DMS53 treated with DMSO at 0.1 percent for 48 hours (cell line): Measurements from ENCODE around the gene RAB6B.
"Not testable (repeated sequence)": the region's sequence is repeated elsewhere in the genome, so short reads cannot be mapped to it uniquely, and the experiment has no call there.

Source experiments
- DNase-seq: peaks from one replicate; lab custom pipeline; 2025; ENCODE audit not compliant: unreplicated experiment; lab: John Stamatoyannopoulos, UW

RAB6B gene

GRCh38 chr3:133821767-133822638, 73.7 kb downstream of the RAB6B start:
- peak; percentile 44 for DNase-seq

- DNase-seq, result no peak
These were observed 74.6 kb downstream of the RAB6B start for GRCh38 chr3:133820889-133821675.

- DNase-seq, result no peak
These were observed 75.6 kb downstream of the RAB6B start for GRCh38 chr3:133820129-133820528.

DNA sequence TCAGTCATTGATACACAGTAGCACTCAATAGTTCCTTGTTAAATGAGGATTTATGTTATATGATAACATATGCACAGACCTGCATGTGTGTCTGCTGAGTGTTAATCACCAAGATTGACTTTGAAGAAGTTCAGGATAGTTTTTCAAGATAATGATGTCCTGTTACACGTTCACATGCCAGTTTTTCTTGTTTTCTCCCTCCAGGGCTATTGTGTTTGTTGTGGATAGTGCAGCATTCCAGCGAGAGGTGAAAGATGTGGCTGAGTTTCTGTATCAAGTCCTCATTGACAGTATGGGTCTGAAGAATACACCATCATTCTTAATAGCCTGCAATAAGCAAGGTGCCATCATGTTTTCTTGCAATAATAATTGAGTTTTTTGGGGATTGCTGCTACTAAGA, 80.3 kb downstream of the RAB6B start:
- DNase-seq, result no peak

DNA sequence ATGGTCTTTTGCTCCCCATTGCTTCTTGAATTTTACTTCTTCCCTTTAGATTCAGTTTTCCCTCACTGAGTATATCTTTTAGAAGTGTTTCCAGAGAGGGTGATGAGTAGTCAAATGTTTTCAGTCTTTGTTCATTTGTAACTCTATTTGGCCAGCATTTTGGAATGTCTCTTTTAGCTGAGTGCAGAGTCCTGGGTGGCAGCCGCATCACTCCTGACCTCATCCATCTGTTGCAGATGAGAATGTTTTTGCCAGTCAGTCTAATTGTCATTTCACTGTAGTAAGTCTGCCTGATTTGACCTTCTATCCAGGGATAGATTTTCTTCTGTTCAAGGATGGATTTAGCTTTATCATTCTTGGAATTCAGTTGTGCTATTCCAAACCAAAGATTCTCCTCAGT, 82.8 kb downstream of the RAB6B start:
- DNase-seq, result no peak

DNA sequence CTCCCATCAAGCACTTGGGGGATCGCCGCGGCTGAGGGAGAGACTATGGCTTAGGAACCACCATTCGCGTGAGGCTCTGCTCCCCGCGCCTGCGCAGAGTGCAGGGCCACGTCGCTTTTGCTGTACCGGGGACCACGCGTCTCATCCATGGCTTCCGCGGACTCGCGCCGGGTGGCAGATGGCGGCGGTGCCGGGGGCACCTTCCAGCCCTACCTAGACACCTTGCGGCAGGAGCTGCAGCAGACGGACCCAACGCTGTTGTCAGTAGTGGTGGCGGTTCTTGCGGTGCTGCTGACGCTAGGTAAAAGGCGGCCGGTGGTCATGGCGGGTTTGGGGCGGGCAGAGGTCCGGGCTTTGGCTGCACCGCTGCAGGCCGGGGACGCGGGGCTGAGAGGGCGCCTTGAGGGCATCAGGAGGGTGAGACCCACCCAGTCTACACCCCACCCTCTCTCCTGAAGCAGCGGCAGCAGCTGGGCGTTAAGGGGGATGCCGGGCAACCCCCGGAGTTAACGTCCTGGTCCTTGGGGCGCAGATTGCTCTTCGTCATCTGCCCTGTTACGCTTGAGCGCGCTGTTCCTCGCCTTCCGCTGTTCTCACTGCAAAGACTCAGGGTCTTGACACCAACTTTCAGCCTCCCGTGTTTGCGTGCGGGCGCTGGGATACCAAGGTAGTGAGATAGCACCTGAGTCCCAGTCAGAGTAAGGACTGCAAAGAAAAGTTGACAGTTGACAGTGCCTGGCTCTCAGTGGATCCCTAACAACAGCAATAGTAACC, 89.8 kb downstream of the RAB6B start, which contains the start of gene SRPRB:
TSS of gene SRPRB (plus strand) at position 114 of the 774 bp plus-strand sequence. CDS start at position 148, 34 bp downstream.
- DNase-seq, result peak; percentile 87

DNA sequence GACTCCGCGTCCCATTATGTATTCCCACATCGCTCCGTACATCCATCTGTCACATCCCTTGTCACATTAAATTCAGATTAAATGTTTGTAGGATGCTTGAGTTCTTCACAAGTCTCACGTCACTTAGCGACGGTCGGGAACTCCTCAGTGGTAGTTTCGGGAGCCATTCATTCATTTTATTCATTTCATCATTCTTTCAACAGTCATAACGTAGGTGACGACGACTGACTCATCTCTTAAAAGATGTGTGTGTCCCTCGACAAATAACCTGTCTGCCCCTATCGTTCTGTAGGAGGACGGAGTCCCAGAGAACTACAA, 90.3 kb downstream of the RAB6B start:
- no peak for DNase-seq

- DNase-seq, result no peak
These were observed 90.8 kb downstream of the RAB6B start for GRCh38 chr3:133804896-133805295.

DNA sequence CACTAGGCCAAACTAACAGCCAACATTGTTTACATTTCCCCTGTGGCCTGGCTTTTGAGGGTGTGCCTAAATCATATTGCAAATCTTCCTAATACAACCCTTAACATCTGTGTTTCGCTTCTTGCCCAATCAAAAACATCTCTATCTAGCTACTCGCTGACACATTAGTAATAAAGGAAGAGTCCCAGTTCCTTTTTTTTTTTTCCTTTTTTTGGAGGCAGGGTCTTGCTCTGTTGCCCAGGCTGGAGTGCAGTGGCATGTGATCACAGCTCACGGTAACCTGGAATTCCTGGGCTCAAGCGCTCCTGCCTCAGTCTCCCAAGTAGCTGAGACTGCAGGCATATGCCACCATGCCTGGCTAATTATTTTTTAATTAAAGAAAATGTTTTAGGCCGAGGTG, 92.2 kb downstream of the RAB6B start:
- no peak for DNase-seq

- peak; percentile 59 for DNase-seq
These were observed 95.7 kb downstream of the RAB6B start for GRCh38 chr3:133799794-133800585.

DNA sequence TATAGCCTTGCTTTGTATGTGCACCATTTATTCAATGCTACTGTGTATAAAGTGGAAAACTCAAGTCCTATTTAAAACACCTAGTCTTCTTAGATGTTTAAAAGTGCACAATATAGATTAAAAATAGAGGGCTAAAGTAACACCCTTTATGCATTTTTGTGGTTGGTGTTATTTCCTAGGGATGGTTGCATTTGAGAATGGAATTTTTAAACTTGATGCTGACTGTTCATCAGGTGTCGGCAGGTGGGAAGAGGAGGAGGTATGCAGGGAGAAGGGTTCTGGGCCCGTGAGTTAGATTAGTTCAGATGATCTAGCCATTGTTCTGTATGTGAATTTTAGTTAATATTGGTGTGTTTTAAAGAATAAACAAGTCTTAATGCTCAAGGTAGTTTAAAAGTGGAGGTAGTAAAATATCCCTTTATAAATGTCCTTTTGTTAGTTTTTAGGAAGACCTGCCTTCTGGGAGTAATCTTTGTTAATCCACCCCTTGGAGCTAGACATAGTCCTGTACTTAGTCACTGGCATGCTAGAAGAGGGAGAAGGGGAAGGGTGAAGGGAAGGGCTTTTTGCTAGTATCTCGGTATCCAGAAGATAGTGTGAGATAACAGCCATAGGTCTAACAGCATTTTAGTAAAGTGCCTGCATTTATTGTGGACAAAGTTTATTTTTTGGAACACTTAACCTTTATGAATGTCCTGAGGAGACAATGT, 98.1 kb downstream of the RAB6B start:
- no peak for DNase-seq

- no peak for DNase-seq
These were observed 103.4 kb downstream of the RAB6B start for GRCh38 chr3:133792171-133792763.

DNA sequence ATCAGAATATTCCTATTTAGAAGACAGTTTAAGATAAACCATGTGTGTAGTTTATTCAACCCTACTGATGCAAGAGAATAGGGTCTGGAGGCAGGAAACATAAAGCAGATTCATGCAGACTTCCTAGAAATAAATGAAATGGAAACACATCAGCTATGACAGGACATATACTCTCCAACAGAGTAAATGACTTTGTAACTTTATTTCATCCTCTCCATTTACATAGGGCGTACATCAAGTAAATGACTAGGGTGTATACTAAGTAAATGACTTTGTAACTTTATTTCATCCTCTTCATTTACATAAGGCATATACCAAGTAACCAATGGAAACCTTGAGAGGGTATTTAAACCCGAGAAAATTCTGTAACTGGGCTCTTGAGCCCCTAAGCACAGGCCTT, 107.7 kb downstream of the RAB6B start:
- no peak for DNase-seq

DNA sequence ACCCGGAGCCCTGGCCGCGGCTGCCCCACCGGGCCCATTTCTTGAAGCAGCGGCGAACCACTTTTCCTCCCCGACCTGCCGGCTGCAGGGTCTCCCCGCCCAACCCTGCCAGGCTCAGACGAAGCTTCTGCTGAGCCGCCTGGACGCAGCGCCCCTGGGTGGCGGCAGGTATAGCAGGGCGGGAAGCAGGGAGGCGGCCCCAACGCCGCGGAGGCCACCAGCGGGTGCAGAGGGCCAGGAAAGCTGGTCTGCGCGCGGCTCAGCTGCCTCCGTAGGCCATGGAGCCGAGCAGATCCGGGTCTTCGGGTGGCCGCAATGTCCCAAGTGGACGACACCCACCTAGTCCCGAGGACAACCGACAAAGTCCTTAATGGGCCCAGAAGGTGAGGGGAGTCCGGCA, 111.9 kb downstream of the RAB6B start:
- DNase-seq, result no peak

DNA sequence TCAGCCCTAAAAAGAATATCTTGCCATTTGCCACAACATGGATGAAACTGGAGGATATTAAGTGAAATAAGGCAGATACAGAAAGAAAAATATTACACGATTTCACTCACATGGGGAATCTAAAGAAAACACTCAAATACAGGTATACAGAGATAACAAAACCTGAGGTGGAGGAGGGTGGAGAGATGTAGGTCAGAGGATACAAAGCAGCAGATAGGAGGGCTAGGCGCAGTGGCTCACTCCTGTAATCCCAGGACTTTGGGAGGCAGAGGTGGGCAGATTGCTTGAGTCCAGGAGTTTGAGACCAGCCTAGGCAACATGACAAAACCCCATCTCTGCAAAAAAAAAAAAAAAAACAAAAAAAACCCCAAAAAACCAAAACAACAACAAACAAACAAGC, 113.2 kb downstream of the RAB6B start:
- DNase-seq, result no peak

DNA sequence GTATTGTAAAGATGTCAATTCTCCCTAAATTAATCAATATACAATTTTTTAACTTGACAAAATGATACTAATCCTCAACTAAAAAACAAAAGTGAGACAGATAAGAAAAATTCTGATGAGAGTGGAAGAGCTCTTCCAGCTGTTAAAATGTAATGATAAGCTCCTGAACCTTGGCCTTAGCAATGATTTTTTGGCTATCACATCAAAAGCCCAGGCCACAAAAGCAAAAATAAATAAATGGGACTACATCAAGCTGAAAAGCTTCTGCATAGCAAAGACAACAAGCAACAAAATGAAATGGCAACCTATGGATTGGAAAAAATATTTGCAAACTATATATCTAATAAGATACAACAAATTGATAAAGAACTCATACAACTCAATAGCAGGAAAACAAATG, 114.1 kb downstream of the RAB6B start:
- DNase-seq, result no peak

DNA sequence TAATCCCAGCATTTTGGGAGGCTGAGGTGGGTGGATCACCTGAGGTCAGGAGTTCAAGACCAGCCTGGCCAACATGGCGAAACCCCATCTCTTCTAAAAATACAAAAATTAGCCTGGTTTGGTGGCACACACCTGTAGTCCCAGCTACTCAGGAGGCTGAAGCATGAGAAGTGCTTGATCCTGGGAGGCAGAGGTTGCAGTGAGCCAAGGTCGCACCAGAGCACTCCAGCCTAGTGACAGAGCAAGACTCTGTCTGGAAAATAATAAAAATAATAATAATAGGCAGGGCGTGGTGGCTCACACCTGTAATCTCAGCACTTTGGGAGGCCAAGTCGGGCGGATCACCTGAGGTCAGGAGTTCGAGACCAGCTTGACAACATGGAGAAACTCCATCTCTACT, 114.9 kb downstream of the RAB6B start:
- DNase-seq, result not testable (repeated sequence)

GRCh38 chr3:133779626-133780203, 116.0 kb downstream of the RAB6B start:
- no peak for DNase-seq

DNA sequence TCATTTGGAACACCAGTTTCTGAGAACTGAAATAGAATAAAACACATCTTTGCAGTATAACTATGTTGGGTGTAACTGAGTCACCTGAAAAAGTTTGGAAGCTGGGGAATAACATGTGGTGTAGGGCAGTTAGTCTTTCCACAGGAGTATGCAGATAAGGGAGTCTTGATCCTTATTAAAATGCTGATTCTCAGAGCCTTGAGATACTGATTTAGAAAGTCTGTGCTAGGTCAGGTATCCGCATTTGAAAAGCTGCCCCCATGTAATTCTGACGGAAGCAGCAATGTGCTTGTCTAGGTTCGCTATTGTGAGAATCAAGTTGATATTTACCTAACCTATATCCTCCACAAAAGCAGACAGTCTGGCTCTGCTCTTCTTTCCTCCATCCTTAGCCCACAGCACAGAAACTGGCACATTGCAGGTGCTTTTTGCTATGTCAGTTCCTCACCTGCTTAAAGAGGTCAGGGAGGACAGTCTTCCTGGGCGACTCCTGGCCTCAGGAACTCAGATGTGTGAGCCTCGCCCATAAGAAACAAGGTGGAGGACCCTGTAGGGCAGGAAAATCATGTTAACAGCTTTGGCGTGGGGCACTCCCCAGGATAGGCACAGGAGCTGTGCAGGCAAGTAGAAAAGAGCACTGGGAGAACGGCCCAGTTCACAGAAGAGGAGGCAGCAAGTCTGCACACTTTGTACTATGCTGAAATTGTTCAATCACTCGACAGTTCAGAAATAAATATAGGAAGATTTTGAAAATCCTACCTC, 117.7 kb downstream of the RAB6B start:
- no peak for DNase-seq
